Loucy (cell line): ENCODE measurements around the gene DGKB.

ENCODE experiments used
- H2AFZ ChIP-seq: fragments of 200-600 bp; sonication (generic); 2 replicates; pipeline ENCODE4 v1.6.0; 2016; ENCODE audit warnings: antibody characterized with exemption, mild to moderate bottlenecking, low read length, moderate library complexity
- H3F3A ChIP-seq: fragments of 200-600 bp; 2 replicates; pipeline ENCODE4 v1.6.0; 2016; ENCODE audit warnings: antibody characterized with exemption, low read depth, mild to moderate bottlenecking
- H3K27me3 ChIP-seq: fragments of 200-600 bp; sonication (generic); 2 replicates; pipeline ENCODE4 v1.6.1; 2014; ENCODE audit warnings: low read length, mild to moderate bottlenecking; ENCODE audit not compliant: insufficient read depth, poor library complexity, severe bottlenecking
- H3K36me3 ChIP-seq: fragments of 200-600 bp; sonication (generic); 2 replicates; pipeline ENCODE4 v1.6.1; 2016; ENCODE audit warnings: low read length; ENCODE audit not compliant: insufficient read depth
- H3K4me1 ChIP-seq: fragments of 200-600 bp; sonication (generic); 2 replicates; pipeline ENCODE4 v1.5.1; 2014; ENCODE audit warnings: low read length, mild to moderate bottlenecking; ENCODE audit not compliant: insufficient read depth, poor library complexity, severe bottlenecking
- H3K4me2 ChIP-seq: fragments of 200-600 bp; sonication (generic); 2 replicates; pipeline ENCODE4 v1.6.0; 2014; ENCODE audit warnings: antibody characterized with exemption, low read length, low read depth, mild to moderate bottlenecking; ENCODE audit not compliant: poor library complexity, severe bottlenecking
- H3K4me3 ChIP-seq: fragments of 200-600 bp; sonication (generic); 2 replicates; pipeline ENCODE4 v1.5.1; 2014; ENCODE audit warnings: low read length, mild to moderate bottlenecking, mixed read lengths; ENCODE audit not compliant: poor library complexity, severe bottlenecking
- H3K79me2 ChIP-seq: fragments of 200-600 bp; sonication (generic); 2 replicates; pipeline ENCODE4 v1.6.1; 2014; ENCODE audit warnings: low read length; ENCODE audit not compliant: insufficient read depth
- H3K9ac ChIP-seq: fragments of 200-600 bp; sonication (generic); 2 replicates; pipeline ENCODE4 v1.6.0; 2014; ENCODE audit warnings: mild to moderate bottlenecking, low read depth, low read length, moderate library complexity; ENCODE audit not compliant: poor library complexity, severe bottlenecking
- H3K9me2 ChIP-seq: fragments of 200-600 bp; sonication (generic); replicated peaks from 2 replicates; pipeline ENCODE4 v1.6.1; 2016; ENCODE audit warnings: low read depth, low read length, mixed read lengths
- H3K9me3 ChIP-seq: fragments of 200-600 bp; sonication (generic); 2 replicates; pipeline ENCODE4 v1.6.1; 2014; ENCODE audit warnings: mild to moderate bottlenecking, antibody characterized with exemption, low read length, low read depth; ENCODE audit not compliant: insufficient read depth
- H4K20me1 ChIP-seq: fragments of 200-600 bp; sonication (generic); 2 replicates; pipeline ENCODE4 v1.6.0; 2014; ENCODE audit warnings: antibody characterized with exemption, low read length, mild to moderate bottlenecking; ENCODE audit not compliant: insufficient read depth, poor library complexity, severe bottlenecking
- EZH2phosphoT487 ChIP-seq: fragments of 200-600 bp; IDR thresholded peaks from 2 replicates; pipeline ENCODE4 v1.6.1; 2018; ENCODE audit warnings: antibody characterized with exemption, mild to moderate bottlenecking, moderate library complexity, borderline replicate concordance
- TF ChIP-seq, protein P1 (sequence below): fragments of 200-600 bp; sonication (generic); conservative IDR thresholded peaks from 2 replicates; pipeline ENCODE4 v1.5.1; 2014; ENCODE audit warnings: mild to moderate bottlenecking, antibody characterized with exemption, low read length

The DGKB gene

GRCh38 chr7:14195871-14196270 is 706.7 kb downstream of the DGKB start:
- Histone ChIP-seq H3K27me3 (no peaks in the 10 kb centered on the region), H3K4me2 (no peak overlapping the region), H3K9ac (no peak overlapping the region), H3K9me3 (no peaks in the 10 kb centered on the region), H3F3A (no peaks in the 10 kb centered on the region), H3K9me2 (no peaks in the 10 kb centered on the region), H3K79me2 (no peaks in the 10 kb centered on the region), H3K36me3 (no peaks in the 10 kb centered on the region), H2AFZ (no peak overlapping the region), H3K4me1 (no peaks in the 10 kb centered on the region), H3K4me3 (no peak overlapping the region), H4K20me1 (no peaks in the 10 kb centered on the region)
- TF ChIP-seq, protein P1, sequence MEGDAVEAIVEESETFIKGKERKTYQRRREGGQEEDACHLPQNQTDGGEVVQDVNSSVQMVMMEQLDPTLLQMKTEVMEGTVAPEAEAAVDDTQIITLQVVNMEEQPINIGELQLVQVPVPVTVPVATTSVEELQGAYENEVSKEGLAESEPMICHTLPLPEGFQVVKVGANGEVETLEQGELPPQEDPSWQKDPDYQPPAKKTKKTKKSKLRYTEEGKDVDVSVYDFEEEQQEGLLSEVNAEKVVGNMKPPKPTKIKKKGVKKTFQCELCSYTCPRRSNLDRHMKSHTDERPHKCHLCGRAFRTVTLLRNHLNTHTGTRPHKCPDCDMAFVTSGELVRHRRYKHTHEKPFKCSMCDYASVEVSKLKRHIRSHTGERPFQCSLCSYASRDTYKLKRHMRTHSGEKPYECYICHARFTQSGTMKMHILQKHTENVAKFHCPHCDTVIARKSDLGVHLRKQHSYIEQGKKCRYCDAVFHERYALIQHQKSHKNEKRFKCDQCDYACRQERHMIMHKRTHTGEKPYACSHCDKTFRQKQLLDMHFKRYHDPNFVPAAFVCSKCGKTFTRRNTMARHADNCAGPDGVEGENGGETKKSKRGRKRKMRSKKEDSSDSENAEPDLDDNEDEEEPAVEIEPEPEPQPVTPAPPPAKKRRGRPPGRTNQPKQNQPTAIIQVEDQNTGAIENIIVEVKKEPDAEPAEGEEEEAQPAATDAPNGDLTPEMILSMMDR = no peak
- no peak for TF ChIP-seq EZH2phosphoT487

GRCh38 chr7:14195079-14195478 is 707.5 kb downstream of the DGKB start:
- Histone ChIP-seq H3K4me3 (no peak overlapping the region), H3K4me2 (no peak overlapping the region), H2AFZ (no peak overlapping the region), H3F3A (no peaks in the 10 kb centered on the region), H3K36me3 (no peaks in the 10 kb centered on the region), H3K79me2 (no peaks in the 10 kb centered on the region), H3K27me3 (no peaks in the 10 kb centered on the region), H3K4me1 (no peaks in the 10 kb centered on the region), H3K9ac (no peak overlapping the region), H4K20me1 (no peaks in the 10 kb centered on the region), H3K9me3 (no peaks in the 10 kb centered on the region), H3K9me2 (no peaks in the 10 kb centered on the region)
- TF ChIP-seq, protein P1 = no peak
- TF ChIP-seq EZH2phosphoT487 = no peak

DNA sequence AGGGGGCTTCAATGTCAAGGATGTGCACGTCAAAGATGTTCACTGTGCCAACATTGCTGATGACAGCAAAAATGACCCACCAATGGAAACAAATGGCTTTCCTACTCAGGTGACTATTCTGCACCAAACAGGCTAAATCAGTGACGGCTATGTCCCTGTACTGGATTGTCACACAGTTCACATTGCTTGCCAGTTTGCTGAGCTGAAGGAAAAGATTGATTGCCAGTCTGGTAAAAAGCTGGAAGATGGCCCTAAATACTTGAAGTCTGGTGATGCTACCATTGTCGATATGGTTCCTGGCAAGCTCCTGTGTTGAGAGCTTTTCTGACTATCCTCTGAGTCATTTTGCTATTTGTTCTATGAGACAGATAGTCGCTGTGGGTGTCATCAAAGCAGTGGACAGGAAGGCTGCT is 710.9 kb downstream of the DGKB start:
- H3K79me2 ChIP-seq = no peaks in the 10 kb centered on the region

More for the DNA sequence above, 710.9 kb downstream of the DGKB start:
- H3K9ac ChIP-seq = no peak overlapping the region
- no peaks in the 10 kb centered on the region for H3K9me3 ChIP-seq
- H4K20me1 ChIP-seq = no peaks in the 10 kb centered on the region
- no peak overlapping the region for H3K4me2 ChIP-seq
- no peaks in the 10 kb centered on the region for H3F3A ChIP-seq
- no peak overlapping the region for H2AFZ ChIP-seq
- no peaks in the 10 kb centered on the region for H3K36me3 ChIP-seq
- no peak overlapping the region for H3K4me3 ChIP-seq
- no peaks in the 10 kb centered on the region for H3K27me3 ChIP-seq
- TF ChIP-seq, protein P1 = no peak
- no peak for TF ChIP-seq EZH2phosphoT487
- H3K9me2 ChIP-seq = no peaks in the 10 kb centered on the region
- no peaks in the 10 kb centered on the region for H3K4me1 ChIP-seq
